NCI-H2029 (cell line): Measurements from ENCODE around the gene GABRA4.

Source experiments
- DNase-seq: peaks from one replicate; lab custom pipeline; 2025; lab: John Stamatoyannopoulos, UW

The GABRA4 gene

GRCh38 chr4:46979283-46979682 is 14.1 kb downstream of the GABRA4 start:
- DNase-seq: no peak

GRCh38 chr4:46977245-46977644 is 16.1 kb downstream of the GABRA4 start:
- DNase-seq: no peak

GRCh38 chr4:46975812-46976553 is 17.4 kb downstream of the GABRA4 start:
- no peak for DNase-seq

GRCh38 chr4:46974891-46975543 is 18.4 kb downstream of the GABRA4 start:
- no peak for DNase-seq

- no peak for DNase-seq
Observed at GRCh38 chr4:46968847-46969246, 24.5 kb downstream of the GABRA4 start.

- DNase-seq: no peak
Observed at GRCh38 chr4:46967631-46968030, 25.8 kb downstream of the GABRA4 start.

GRCh38 chr4:46958742-46959488 is 34.5 kb downstream of the GABRA4 start:
- DNase-seq: no peak

GRCh38 chr4:46956451-46956850 is 36.9 kb downstream of the GABRA4 start:
- no peak for DNase-seq

- no peak for DNase-seq
Observed at GRCh38 chr4:46955601-46956000, 37.8 kb downstream of the GABRA4 start.

GRCh38 chr4:46954643-46955042 is 38.7 kb downstream of the GABRA4 start:
- no peak for DNase-seq

- DNase-seq: no peak
Observed at GRCh38 chr4:46953564-46953963, 39.8 kb downstream of the GABRA4 start.

GRCh38 chr4:46952451-46952850 is 40.9 kb downstream of the GABRA4 start:
- DNase-seq: no peak

- no peak for DNase-seq
Observed at GRCh38 chr4:46950826-46951225, 42.6 kb downstream of the GABRA4 start.

- DNase-seq: no peak
Observed at GRCh38 chr4:46949822-46950221, 43.6 kb downstream of the GABRA4 start.

GRCh38 chr4:46947541-46947940 is 45.8 kb downstream of the GABRA4 start:
- DNase-seq: no peak

- DNase-seq: no peak
Observed at GRCh38 chr4:46946919-46947536, 46.4 kb downstream of the GABRA4 start.

- DNase-seq: no peak
Observed at GRCh38 chr4:46945062-46945461, 48.3 kb downstream of the GABRA4 start.

GRCh38 chr4:46944345-46944744 is 49.0 kb downstream of the GABRA4 start:
- no peak for DNase-seq

GRCh38 chr4:46937493-46937892 is 55.9 kb downstream of the GABRA4 start:
- DNase-seq: no peak

GRCh38 chr4:46934726-46935125 is 58.7 kb downstream of the GABRA4 start:
- DNase-seq: no peak

- DNase-seq: no peak
Observed at GRCh38 chr4:46933686-46934085, 59.7 kb downstream of the GABRA4 start.

- no peak for DNase-seq
Observed at GRCh38 chr4:46931981-46932380, 61.4 kb downstream of the GABRA4 start.

- DNase-seq: no peak
Observed at GRCh38 chr4:46930891-46931290, 62.5 kb downstream of the GABRA4 start.
